ENCODE results near the gene AHCTF1.

DNA sequence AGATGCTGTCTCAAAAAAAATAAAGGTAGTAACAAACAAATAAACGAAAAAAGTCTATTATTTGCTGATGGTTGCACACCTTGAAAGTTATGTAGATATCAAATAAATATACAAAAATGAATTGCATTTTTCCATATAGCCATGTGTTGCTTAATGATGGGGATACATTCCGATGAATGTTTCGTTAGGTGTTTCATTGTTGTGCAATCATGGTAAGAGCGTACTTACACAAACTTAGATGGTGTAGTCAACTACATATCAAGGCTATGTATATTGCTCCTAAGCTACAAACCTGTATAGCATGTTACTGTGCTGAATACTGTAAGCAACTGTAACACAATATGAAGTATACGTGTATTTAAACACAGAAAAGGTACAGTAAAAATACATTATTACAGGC, 34.4 kb downstream of the AHCTF1 start:
- TF ChIP-seq, protein P1, sequence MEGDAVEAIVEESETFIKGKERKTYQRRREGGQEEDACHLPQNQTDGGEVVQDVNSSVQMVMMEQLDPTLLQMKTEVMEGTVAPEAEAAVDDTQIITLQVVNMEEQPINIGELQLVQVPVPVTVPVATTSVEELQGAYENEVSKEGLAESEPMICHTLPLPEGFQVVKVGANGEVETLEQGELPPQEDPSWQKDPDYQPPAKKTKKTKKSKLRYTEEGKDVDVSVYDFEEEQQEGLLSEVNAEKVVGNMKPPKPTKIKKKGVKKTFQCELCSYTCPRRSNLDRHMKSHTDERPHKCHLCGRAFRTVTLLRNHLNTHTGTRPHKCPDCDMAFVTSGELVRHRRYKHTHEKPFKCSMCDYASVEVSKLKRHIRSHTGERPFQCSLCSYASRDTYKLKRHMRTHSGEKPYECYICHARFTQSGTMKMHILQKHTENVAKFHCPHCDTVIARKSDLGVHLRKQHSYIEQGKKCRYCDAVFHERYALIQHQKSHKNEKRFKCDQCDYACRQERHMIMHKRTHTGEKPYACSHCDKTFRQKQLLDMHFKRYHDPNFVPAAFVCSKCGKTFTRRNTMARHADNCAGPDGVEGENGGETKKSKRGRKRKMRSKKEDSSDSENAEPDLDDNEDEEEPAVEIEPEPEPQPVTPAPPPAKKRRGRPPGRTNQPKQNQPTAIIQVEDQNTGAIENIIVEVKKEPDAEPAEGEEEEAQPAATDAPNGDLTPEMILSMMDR (IDR thresholded peaks at IDR 0.05; ENCODE audit: insufficient read depth, low read depth, low read length): no peak
- no peak for TF ChIP-seq EZH2 (IDR thresholded peaks at IDR 0.05; ENCODE audit: insufficient read depth, low read length)
